ENCODE data around the gene GRAMD1B.
"Not testable (repeated sequence)": the region's sequence is repeated elsewhere in the genome, so short reads cannot be mapped to it uniquely, and the experiment has no call there.

Gene GRAMD1B

GRCh38 chr11:123509737-123510578 lies 79.9 kb downstream of the GRAMD1B start:
- Histone ChIP-seq H3K79me2 (ENCODE audit: control insufficient read depth, insufficient read depth, low read length, unreplicated experiment) (no peaks in the 10 kb centered on the region), H3K4me1 (ENCODE audit: control insufficient read depth, insufficient read depth, low read length, unreplicated experiment) (no peaks in the 10 kb centered on the region), H3K4me3 (ENCODE audit: low read depth, low read length) (no peak overlapping the region), H3K27ac (ENCODE audit: low read depth, low read length) (no peak overlapping the region), H3K27me3 (ENCODE audit: insufficient read depth, low read length) (peaks cover 13% of the 10 kb centered on the region), H2AFZ (ENCODE audit: low read length, unreplicated experiment) (no peak overlapping the region), H3K36me3 (ENCODE audit: insufficient read depth, low read length) (no peaks in the 10 kb centered on the region)

DNA sequence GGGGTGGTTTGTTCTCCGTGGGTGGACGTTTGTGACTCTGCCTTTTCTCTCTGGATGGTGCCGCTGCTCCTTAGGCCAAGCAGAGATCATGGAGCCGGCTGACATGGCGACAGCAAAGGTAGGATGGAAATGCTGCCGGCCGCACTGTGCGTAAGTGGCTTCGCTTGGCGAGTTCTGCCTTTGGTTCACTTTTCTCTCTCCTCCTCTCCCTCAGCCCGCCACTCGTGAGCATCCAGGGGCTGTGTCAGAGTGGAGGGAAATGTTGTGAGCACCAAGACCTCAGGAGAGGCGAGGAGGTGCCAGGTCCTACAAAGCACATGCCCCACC lies 80.5 kb downstream of the GRAMD1B start:
- H3K36me3 ChIP-seq (ENCODE audit: insufficient read depth, low read length): no peaks in the 10 kb centered on the region
- no peak overlapping the region for H3K4me3 ChIP-seq (ENCODE audit: low read depth, low read length)
- no peaks in the 10 kb centered on the region for H3K4me1 ChIP-seq (ENCODE audit: control insufficient read depth, insufficient read depth, low read length, unreplicated experiment)
- peaks cover 17% of the 10 kb centered on the region for H3K27me3 ChIP-seq (ENCODE audit: insufficient read depth, low read length)
- H2AFZ ChIP-seq (ENCODE audit: low read length, unreplicated experiment): no peak overlapping the region
- no peak overlapping the region for H3K27ac ChIP-seq (ENCODE audit: low read depth, low read length)
- H3K79me2 ChIP-seq (ENCODE audit: control insufficient read depth, insufficient read depth, low read length, unreplicated experiment): no peaks in the 10 kb centered on the region

GRCh38 chr11:123511037-123511870 lies 81.2 kb downstream of the GRAMD1B start:
- Histone ChIP-seq H3K4me1 (ENCODE audit: control insufficient read depth, insufficient read depth, low read length, unreplicated experiment) (no peaks in the 10 kb centered on the region), H3K27ac (ENCODE audit: low read depth, low read length) (no peak overlapping the region), H3K79me2 (ENCODE audit: control insufficient read depth, insufficient read depth, low read length, unreplicated experiment) (no peaks in the 10 kb centered on the region)

DNA sequence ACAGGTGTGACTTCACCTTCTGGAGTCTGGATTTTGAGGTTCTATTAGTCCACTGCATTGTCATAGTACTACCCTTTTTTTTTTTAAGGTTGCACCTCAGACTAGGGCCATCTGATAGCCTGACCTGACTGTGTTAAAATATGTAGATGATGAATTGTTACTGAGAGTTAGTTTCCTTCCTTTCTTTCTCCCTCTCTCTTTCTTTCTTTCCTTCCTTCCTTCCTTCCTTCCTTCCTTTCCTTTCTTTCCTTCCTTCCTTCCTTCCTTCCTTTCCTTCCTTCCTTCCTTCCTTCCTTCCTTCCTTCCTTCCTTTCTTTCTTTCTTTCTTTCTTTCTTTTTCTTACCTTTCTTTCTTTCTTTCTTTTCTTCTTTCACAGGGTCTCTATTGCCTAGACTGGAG lies 83.2 kb downstream of the GRAMD1B start:
- H3K79me2 ChIP-seq (ENCODE audit: control insufficient read depth, insufficient read depth, low read length, unreplicated experiment); H3K4me1 ChIP-seq (ENCODE audit: control insufficient read depth, insufficient read depth, low read length, unreplicated experiment); H2AFZ ChIP-seq (ENCODE audit: low read length, unreplicated experiment); H3K36me3 ChIP-seq (ENCODE audit: insufficient read depth, low read length); H3K27ac ChIP-seq (ENCODE audit: low read depth, low read length); H3K4me3 ChIP-seq (ENCODE audit: low read depth, low read length): not testable (repeated sequence)
- H3K27me3 ChIP-seq (ENCODE audit: insufficient read depth, low read length): peaks cover 35% of the 10 kb centered on the region

More at GRCh38 chr11:123511037-123511870, 81.2 kb downstream of the GRAMD1B start:
- Histone ChIP-seq H2AFZ (ENCODE audit: low read length, unreplicated experiment) (no peak overlapping the region), H3K36me3 (ENCODE audit: insufficient read depth, low read length) (no peaks in the 10 kb centered on the region), H3K27me3 (ENCODE audit: insufficient read depth, low read length) (peaks cover 22% of the 10 kb centered on the region), H3K4me3 (ENCODE audit: low read depth, low read length) (no peak overlapping the region)

- Histone ChIP-seq H3K27ac (ENCODE audit: low read depth, low read length) (no peak overlapping the region), H2AFZ (ENCODE audit: low read length, unreplicated experiment) (no peak overlapping the region), H3K4me1 (ENCODE audit: control insufficient read depth, insufficient read depth, low read length, unreplicated experiment) (peaks cover 5% of the 10 kb centered on the region), H3K4me3 (ENCODE audit: low read depth, low read length) (no peak overlapping the region), H3K36me3 (ENCODE audit: insufficient read depth, low read length) (no peaks in the 10 kb centered on the region), H3K27me3 (ENCODE audit: insufficient read depth, low read length) (peaks cover 45% of the 10 kb centered on the region), H3K79me2 (ENCODE audit: control insufficient read depth, insufficient read depth, low read length, unreplicated experiment) (no peaks in the 10 kb centered on the region)
Observed at GRCh38 chr11:123516238-123516637, 86.2 kb downstream of the GRAMD1B start.

GRCh38 chr11:123517559-123518364 lies 87.7 kb downstream of the GRAMD1B start:
- Histone ChIP-seq H3K27me3 (ENCODE audit: insufficient read depth, low read length) (peaks cover 45% of the 10 kb centered on the region), H3K4me3 (ENCODE audit: low read depth, low read length) (no peak overlapping the region), H3K4me1 (ENCODE audit: control insufficient read depth, insufficient read depth, low read length, unreplicated experiment) (peaks cover 5% of the 10 kb centered on the region), H2AFZ (ENCODE audit: low read length, unreplicated experiment) (no peak overlapping the region), H3K79me2 (ENCODE audit: control insufficient read depth, insufficient read depth, low read length, unreplicated experiment) (no peaks in the 10 kb centered on the region), H3K36me3 (ENCODE audit: insufficient read depth, low read length) (no peaks in the 10 kb centered on the region), H3K27ac (ENCODE audit: low read depth, low read length) (no peak overlapping the region)

- Histone ChIP-seq H3K27me3 (ENCODE audit: insufficient read depth, low read length) (peaks cover 46% of the 10 kb centered on the region), H3K79me2 (ENCODE audit: control insufficient read depth, insufficient read depth, low read length, unreplicated experiment) (no peaks in the 10 kb centered on the region), H2AFZ (ENCODE audit: low read length, unreplicated experiment) (no peak overlapping the region), H3K4me3 (ENCODE audit: low read depth, low read length) (no peak overlapping the region), H3K4me1 (ENCODE audit: control insufficient read depth, insufficient read depth, low read length, unreplicated experiment) (peaks cover 5% of the 10 kb centered on the region), H3K36me3 (ENCODE audit: insufficient read depth, low read length) (no peaks in the 10 kb centered on the region), H3K27ac (ENCODE audit: low read depth, low read length) (no peak overlapping the region)
Observed at GRCh38 chr11:123518496-123519054, 88.5 kb downstream of the GRAMD1B start.

GRCh38 chr11:123519055-123519796 lies 89.2 kb downstream of the GRAMD1B start:
- peaks cover 43% of the 10 kb centered on the region for H3K27me3 ChIP-seq (ENCODE audit: insufficient read depth, low read length)
- H3K36me3 ChIP-seq (ENCODE audit: insufficient read depth, low read length): no peaks in the 10 kb centered on the region
- H3K4me1 ChIP-seq (ENCODE audit: control insufficient read depth, insufficient read depth, low read length, unreplicated experiment): peaks cover 5% of the 10 kb centered on the region
- no peak overlapping the region for H2AFZ ChIP-seq (ENCODE audit: low read length, unreplicated experiment)
- no peak overlapping the region for H3K4me3 ChIP-seq (ENCODE audit: low read depth, low read length)
- no peaks in the 10 kb centered on the region for H3K79me2 ChIP-seq (ENCODE audit: control insufficient read depth, insufficient read depth, low read length, unreplicated experiment)
- no peak overlapping the region for H3K27ac ChIP-seq (ENCODE audit: low read depth, low read length)

GRCh38 chr11:123519797-123520193 lies 89.7 kb downstream of the GRAMD1B start:
- no peak overlapping the region for H2AFZ ChIP-seq (ENCODE audit: low read length, unreplicated experiment)
- H3K79me2 ChIP-seq (ENCODE audit: control insufficient read depth, insufficient read depth, low read length, unreplicated experiment): no peaks in the 10 kb centered on the region
- peaks cover 5% of the 10 kb centered on the region for H3K4me1 ChIP-seq (ENCODE audit: control insufficient read depth, insufficient read depth, low read length, unreplicated experiment)
- no peaks in the 10 kb centered on the region for H3K36me3 ChIP-seq (ENCODE audit: insufficient read depth, low read length)
- no peak overlapping the region for H3K27ac ChIP-seq (ENCODE audit: low read depth, low read length)
- no peak overlapping the region for H3K4me3 ChIP-seq (ENCODE audit: low read depth, low read length)
- peaks cover 38% of the 10 kb centered on the region for H3K27me3 ChIP-seq (ENCODE audit: insufficient read depth, low read length)

DNA sequence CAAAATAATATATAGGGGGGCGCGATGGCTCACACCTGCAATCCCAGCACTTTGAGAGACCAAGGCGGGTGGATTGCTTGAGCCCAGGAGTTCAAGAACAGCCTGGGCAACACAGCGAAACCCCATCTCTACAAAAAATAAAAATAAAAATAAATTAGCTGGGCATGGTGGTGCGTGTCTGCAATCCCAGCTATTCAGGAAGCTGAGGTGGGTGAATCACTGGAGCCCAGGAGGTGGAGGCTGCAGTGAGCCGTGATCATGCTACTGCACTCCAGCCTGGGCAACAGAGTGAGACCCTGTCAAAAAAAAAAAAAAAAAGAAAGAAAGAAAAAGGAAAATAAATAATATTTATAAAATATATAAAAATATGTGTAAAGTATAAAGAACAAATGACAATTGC lies 90.4 kb downstream of the GRAMD1B start:
- not testable (repeated sequence) for H3K4me3 ChIP-seq (ENCODE audit: low read depth, low read length); H3K36me3 ChIP-seq (ENCODE audit: insufficient read depth, low read length); H2AFZ ChIP-seq (ENCODE audit: low read length, unreplicated experiment); H3K4me1 ChIP-seq (ENCODE audit: control insufficient read depth, insufficient read depth, low read length, unreplicated experiment); H3K27ac ChIP-seq (ENCODE audit: low read depth, low read length); H3K79me2 ChIP-seq (ENCODE audit: control insufficient read depth, insufficient read depth, low read length, unreplicated experiment)
- H3K27me3 ChIP-seq (ENCODE audit: insufficient read depth, low read length): peaks cover 39% of the 10 kb centered on the region
